ENCODE data around the gene ENPP5.

ENPP5 gene, protein sequence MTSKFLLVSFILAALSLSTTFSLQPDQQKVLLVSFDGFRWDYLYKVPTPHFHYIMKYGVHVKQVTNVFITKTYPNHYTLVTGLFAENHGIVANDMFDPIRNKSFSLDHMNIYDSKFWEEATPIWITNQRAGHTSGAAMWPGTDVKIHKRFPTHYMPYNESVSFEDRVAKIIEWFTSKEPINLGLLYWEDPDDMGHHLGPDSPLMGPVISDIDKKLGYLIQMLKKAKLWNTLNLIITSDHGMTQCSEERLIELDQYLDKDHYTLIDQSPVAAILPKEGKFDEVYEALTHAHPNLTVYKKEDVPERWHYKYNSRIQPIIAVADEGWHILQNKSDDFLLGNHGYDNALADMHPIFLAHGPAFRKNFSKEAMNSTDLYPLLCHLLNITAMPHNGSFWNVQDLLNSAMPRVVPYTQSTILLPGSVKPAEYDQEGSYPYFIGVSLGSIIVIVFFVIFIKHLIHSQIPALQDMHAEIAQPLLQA

DNA sequence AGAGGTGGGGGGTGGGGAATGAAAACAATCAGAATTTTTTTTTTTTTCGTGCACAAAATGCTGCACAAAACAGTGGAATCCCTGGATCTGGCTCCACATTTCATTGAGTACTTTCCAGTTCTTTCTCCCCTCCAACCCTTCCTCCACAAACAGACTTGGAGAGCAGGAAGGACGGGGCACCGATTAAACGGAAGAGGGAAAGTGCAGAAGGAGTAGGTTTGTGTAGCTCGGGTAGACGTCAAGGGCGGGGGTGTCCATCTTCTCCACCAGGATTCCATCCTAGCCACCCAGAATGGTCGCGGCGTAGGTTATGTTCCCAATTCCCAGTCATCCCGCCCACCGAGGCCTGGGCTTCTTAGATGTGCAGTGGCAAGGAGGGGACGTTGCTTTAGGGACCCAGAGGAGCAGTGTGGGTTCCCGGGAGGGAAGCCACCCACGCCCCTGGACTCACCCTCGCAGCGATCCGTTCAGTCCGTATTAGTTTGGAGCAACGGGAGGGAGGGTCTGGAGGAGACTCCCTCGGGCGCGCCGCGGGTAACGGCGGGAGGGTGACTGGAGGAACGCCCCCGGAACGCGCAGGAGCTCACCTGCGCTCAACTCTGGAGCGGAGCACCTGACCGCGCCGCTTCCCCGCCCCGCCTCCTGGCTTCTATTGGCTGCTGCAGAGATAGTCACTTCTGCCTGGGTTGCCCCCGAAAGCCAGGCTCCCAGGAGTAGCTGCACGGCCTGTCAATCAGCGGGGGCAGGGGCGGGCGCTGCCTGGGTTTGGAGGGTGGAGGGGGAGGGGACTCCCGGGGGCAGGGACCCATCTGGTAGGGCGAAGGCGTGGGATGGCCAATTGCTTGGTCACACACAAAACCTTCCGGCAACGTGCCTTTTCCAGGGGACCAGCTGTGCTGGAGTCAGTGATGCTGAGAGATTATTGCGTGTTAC, at the start of gene ENPP5:
ENPP5 (minus strand) TSS at position 624 of the 933 bp plus-strand sequence. CDS start 2,718 bp downstream, outside the sequence.
- CTCF ChIA-PET = interaction anchor here (1.4 kb wide), 1 partner anchor 81 kb away, joined by 3 read pairs; no protein-coding TSS in a partner anchor

DNA sequence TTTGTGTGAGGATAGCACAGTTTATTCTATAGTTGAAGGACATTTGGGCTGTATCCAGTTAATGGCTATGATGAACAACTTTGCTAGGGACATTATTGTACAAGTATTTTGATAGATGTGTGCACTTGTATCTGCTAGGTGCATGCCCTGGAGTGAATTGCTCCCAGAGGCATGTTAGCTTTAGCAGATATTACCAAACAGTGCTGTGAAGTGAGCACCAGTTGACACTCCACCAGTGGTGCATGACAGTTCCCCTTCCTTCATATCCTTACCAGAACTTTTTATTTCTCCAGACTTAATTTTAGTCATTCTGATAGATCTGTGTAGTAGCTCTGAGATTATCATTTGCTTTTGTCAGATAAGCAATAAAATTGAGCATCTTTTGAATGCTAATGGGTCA, 48.9 kb upstream of the ENPP5 start:
- no peak for DNase-seq (ENCODE audit: extremely low spot score)
- ChIA-PET CTCF (no interaction called here), POLR2A (interaction anchor here (0.6 kb wide), 1 partner anchor 129 kb away, joined by 3 read pairs; no protein-coding TSS in a partner anchor)
- TF ChIP-seq, protein P1, sequence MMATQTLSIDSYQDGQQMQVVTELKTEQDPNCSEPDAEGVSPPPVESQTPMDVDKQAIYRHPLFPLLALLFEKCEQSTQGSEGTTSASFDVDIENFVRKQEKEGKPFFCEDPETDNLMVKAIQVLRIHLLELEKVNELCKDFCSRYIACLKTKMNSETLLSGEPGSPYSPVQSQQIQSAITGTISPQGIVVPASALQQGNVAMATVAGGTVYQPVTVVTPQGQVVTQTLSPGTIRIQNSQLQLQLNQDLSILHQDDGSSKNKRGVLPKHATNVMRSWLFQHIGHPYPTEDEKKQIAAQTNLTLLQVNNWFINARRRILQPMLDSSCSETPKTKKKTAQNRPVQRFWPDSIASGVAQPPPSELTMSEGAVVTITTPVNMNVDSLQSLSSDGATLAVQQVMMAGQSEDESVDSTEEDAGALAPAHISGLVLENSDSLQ (IDR thresholded peaks at IDR 0.05) = no peak
- no peak for TF ChIP-seq HDGF (IDR thresholded peaks at IDR 0.05; ENCODE audit: borderline replicate concordance)
- TF ChIP-seq TARDBP (IDR thresholded peaks at IDR 0.05) = no peak
- TF ChIP-seq LEF1 (IDR thresholded peaks at IDR 0.05; ENCODE audit: borderline replicate concordance) = no peak
- TF ChIP-seq ELF4 (IDR thresholded peaks at IDR 0.05) = no peak
- TF ChIP-seq CTBP1 (IDR thresholded peaks at IDR 0.05; ENCODE audit: borderline replicate concordance) = no peak
- TF ChIP-seq ARNT (IDR thresholded peaks at IDR 0.05) = no peak
- TF ChIP-seq SUZ12 (IDR thresholded peaks at IDR 0.05) = no peak
- no peak for TF ChIP-seq BHLHE40 (IDR thresholded peaks at IDR 0.05; ENCODE audit: borderline replicate concordance)
- TF ChIP-seq FOXA1 (IDR thresholded peaks at IDR 0.05) = no peak

More for the DNA sequence above, at the start of gene ENPP5:
- no peak for TF ChIP-seq LEF1 (IDR thresholded peaks at IDR 0.05; ENCODE audit: borderline replicate concordance)
- TF ChIP-seq ZNF384 (IDR thresholded peaks at IDR 0.05) = peak; percentile 56
- no peak for TF ChIP-seq ELF4 (IDR thresholded peaks at IDR 0.05)
- no peak for TF ChIP-seq FOXK2 (IDR thresholded peaks at IDR 0.05)
- TF ChIP-seq SP1 (IDR thresholded peaks at IDR 0.05) = no peak
- TF ChIP-seq CTBP1 (IDR thresholded peaks at IDR 0.05; ENCODE audit: borderline replicate concordance) = no peak
- TF ChIP-seq L3MBTL2 (conservative IDR thresholded peaks at IDR 0.05) = no peak; the same call in 1 of the 2 replicates
- TF ChIP-seq, protein P1 (IDR thresholded peaks at IDR 0.05) = peak; percentile 99
- no peak for TF ChIP-seq FOXA1 (IDR thresholded peaks at IDR 0.05)
- no peak for TF ChIP-seq ARNT (IDR thresholded peaks at IDR 0.05)
- no peak for TF ChIP-seq NFRKB (IDR thresholded peaks at IDR 0.05)
- POLR2A ChIA-PET = interaction anchor here (0.6 to 2.3 kb wide), 8 partner anchors 8 to 948 kb away, joined by 3 to 10 read pairs (median 4); partner anchors contain the start of gene ENPP4
- peak; percentile 89 for DNase-seq (ENCODE audit: extremely low spot score)

DNA sequence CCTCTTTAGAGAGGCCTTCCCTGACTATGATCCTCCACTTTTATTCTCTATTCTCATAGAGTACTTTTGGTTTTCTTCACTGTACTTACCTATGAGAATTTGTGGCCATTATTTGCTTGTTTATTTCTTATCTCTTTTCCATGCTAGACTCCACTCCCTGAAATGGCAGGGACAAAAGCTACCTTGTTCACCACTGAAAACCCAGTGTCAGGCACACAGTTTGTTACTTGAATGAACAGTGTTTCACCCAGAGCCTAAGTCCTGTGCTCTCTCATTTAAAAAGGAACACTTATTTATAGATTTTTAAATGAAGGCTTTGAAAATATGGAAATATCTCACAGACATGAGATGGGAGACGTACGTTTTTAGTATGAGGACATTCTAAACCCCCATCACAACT, 47.7 kb upstream of the ENPP5 start:
- no peak for DNase-seq (ENCODE audit: extremely low spot score)
- ChIA-PET CTCF (interaction anchor here (0.7 kb wide), 1 partner anchor 1743 kb away, joined by 4 read pairs; no protein-coding TSS in a partner anchor), POLR2A (no interaction called here)
- TF ChIP-seq NFRKB (IDR thresholded peaks at IDR 0.05) (no peak), FOXM1 (IDR thresholded peaks at IDR 0.05; ENCODE audit: borderline replicate concordance) (no peak), FOXK2 (IDR thresholded peaks at IDR 0.05) (no peak), LEF1 (IDR thresholded peaks at IDR 0.05; ENCODE audit: borderline replicate concordance) (no peak), CTBP1 (IDR thresholded peaks at IDR 0.05; ENCODE audit: borderline replicate concordance) (no peak), L3MBTL2 (conservative IDR thresholded peaks at IDR 0.05) (no peak), SUZ12 (IDR thresholded peaks at IDR 0.05) (no peak), ARNT (IDR thresholded peaks at IDR 0.05) (no peak), SP1 (IDR thresholded peaks at IDR 0.05) (no peak), HDGF (IDR thresholded peaks at IDR 0.05; ENCODE audit: borderline replicate concordance) (no peak), TARDBP (IDR thresholded peaks at IDR 0.05) (no peak), FOXA1 (IDR thresholded peaks at IDR 0.05) (no peak), ELF4 (IDR thresholded peaks at IDR 0.05) (no peak), BHLHE40 (IDR thresholded peaks at IDR 0.05; ENCODE audit: borderline replicate concordance) (no peak), ZNF384 (IDR thresholded peaks at IDR 0.05) (no peak)
- TF ChIP-seq, protein P1 (IDR thresholded peaks at IDR 0.05) = no peak

DNA sequence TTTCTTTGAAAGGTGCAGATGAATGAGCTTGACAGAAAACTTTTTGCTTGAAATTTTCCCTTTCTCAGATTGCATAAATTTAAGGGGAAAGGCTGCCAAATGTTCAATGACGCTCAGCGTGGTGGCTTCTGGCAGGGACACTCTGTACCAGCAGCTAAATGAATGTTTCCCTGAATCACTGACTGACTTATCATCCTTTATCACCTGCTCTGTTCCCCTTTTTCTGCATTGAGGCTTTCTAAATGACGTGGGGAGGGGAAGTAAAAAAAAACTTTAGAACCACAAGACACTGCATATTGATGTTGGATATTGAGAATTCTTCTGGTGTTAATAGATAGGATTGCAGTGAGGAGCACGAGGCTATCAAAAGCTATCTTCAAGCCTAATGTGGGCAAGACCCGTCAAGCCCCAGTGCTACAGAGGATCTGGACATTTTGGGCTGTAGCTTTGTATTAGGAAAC, 46.9 kb upstream of the ENPP5 start:
- POLR2A ChIA-PET = no interaction called here
- TF ChIP-seq ELF4 (IDR thresholded peaks at IDR 0.05) (no peak), BHLHE40 (IDR thresholded peaks at IDR 0.05; ENCODE audit: borderline replicate concordance) (no peak), TARDBP (IDR thresholded peaks at IDR 0.05) (no peak), ZNF384 (IDR thresholded peaks at IDR 0.05) (no peak)
- CTCF ChIA-PET = interaction anchor here (0.7 kb wide), 1 partner anchor 1742 kb away, joined by 4 read pairs; no protein-coding TSS in a partner anchor
- DNase-seq (ENCODE audit: extremely low spot score) = no peak

DNA sequence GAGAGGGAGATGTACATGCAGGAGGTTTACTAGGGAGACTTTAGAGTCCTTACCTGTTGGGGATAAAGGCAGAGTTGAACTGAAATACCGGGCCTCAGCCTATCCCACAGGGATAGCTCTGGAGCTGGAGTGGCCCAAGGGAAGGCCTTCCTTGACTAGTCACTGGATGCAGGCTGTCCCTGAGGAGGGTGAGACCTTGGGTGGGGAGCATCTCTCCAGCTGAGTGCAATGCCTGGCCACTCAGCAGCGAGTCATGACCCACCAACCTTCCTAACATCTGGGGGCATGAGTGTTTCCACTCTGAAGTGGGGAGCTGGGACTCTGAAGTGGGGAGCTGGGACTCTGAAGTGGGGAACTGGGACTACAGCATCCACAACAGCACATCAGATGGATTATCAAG, 46.1 kb upstream of the ENPP5 start:
- ChIA-PET CTCF (no interaction called here), POLR2A (no interaction called here)
- no peak for TF ChIP-seq ELF4 (IDR thresholded peaks at IDR 0.05)
- TF ChIP-seq L3MBTL2 (conservative IDR thresholded peaks at IDR 0.05) = no peak
- no peak for TF ChIP-seq TARDBP (IDR thresholded peaks at IDR 0.05)
- no peak for TF ChIP-seq BHLHE40 (IDR thresholded peaks at IDR 0.05; ENCODE audit: borderline replicate concordance)
- TF ChIP-seq, protein P1 (IDR thresholded peaks at IDR 0.05) = no peak
- TF ChIP-seq FOXM1 (IDR thresholded peaks at IDR 0.05; ENCODE audit: borderline replicate concordance) = no peak
- no peak for TF ChIP-seq ZNF384 (IDR thresholded peaks at IDR 0.05)
- TF ChIP-seq NFRKB (IDR thresholded peaks at IDR 0.05) = no peak
- no peak for TF ChIP-seq FOXK2 (IDR thresholded peaks at IDR 0.05)
- TF ChIP-seq FOXA1 (IDR thresholded peaks at IDR 0.05) = no peak
- no peak for TF ChIP-seq ARNT (IDR thresholded peaks at IDR 0.05)
- DNase-seq (ENCODE audit: extremely low spot score) = no peak

Measured in HEK293T (cell line).